IMR-90 (cell line): ENCODE results near the gene LPAR2. TPM values are rescaled to one million over a fixed set of nuclear protein-coding genes. Genes with fewer than 3 reads are reported as not detected.

Experiments used
- ATAC-seq: fragments of 200-7000 bp; cut with Tn5 transposase; 2 replicates; pipeline ENCODE4 v1.9.1; 2020; ENCODE audit warnings: low read depth, mild to moderate bottlenecking, moderate library complexity
- BruUV-seq: library from RNA; stranded (reverse); fragments of 400-500 nt; replicated peaks from 2 replicates; lab custom pipeline; 2021; lab: Mats Ljungman, UMichigan
- CTCF ChIA-PET: fragments of 300-600 bp; formaldehyde crosslinking; extraction: SDS; loops from one replicate; lab custom pipeline; 2021; ENCODE audit warnings: antibody characterized with exemption; lab: Yijun Ruan, JAX
- POLR2A ChIA-PET: fragments of 300-600 bp; sonication (Branson Sonifier 250); formaldehyde crosslinking; loops from one replicate; lab custom pipeline; 2022; ENCODE audit warnings: antibody characterized with exemption; ENCODE audit not compliant: unreplicated experiment; lab: Charles Lee
- DNase-seq: peaks from one replicate; pipeline ENCODE4 v3.0.0; 2013
- H2AFZ ChIP-seq: replicated peaks from 2 replicates; pipeline ENCODE3; 2013; ENCODE audit warnings: low read length, mild to moderate bottlenecking; ENCODE audit not compliant: poor library complexity
- H2AK5ac ChIP-seq: 2 replicates; pipeline ENCODE4 v1.6.1; 2013; ENCODE audit warnings: low read depth, low read length, inconsistent platforms
- H2AK9ac ChIP-seq: replicated peaks from 2 replicates; pipeline ENCODE3; 2013; ENCODE audit warnings: mild to moderate bottlenecking, low read depth, low read length, moderate library complexity; ENCODE audit not compliant: poor library complexity
- H2BK120ac ChIP-seq: 2 replicates; pipeline ENCODE4 v1.6.1; 2013; ENCODE audit warnings: low read depth, low read length, inconsistent platforms
- H2BK15ac ChIP-seq: 3 replicates; pipeline ENCODE4 v1.6.1; 2013; ENCODE audit warnings: low read depth, low read length, inconsistent platforms
- H2BK20ac ChIP-seq: 2 replicates; pipeline ENCODE4 v1.6.1; 2013; ENCODE audit warnings: low read depth, mild to moderate bottlenecking, inconsistent platforms, low read length, moderate library complexity
- H2BK5ac ChIP-seq: 2 replicates; pipeline ENCODE4 v1.6.1; 2013; ENCODE audit warnings: mild to moderate bottlenecking, low read depth, low read length, inconsistent platforms; ENCODE audit not compliant: poor library complexity, severe bottlenecking
- H3K14ac ChIP-seq: replicated peaks from 2 replicates; pipeline ENCODE4 v1.6.1; 2013; ENCODE audit warnings: low read depth, low read length, inconsistent platforms
- H3K18ac ChIP-seq: 2 replicates; pipeline ENCODE4 v1.6.1; 2013; ENCODE audit warnings: low read depth, low read length, control low read depth
- H3K23ac ChIP-seq: 2 replicates; pipeline ENCODE4 v1.6.1; 2013; ENCODE audit warnings: low read depth, low read length, inconsistent platforms
- H3K27ac ChIP-seq: 2 replicates; pipeline ENCODE4 v1.5.1; 2013; ENCODE audit warnings: mild to moderate bottlenecking, control low read depth, low read length; ENCODE audit not compliant: insufficient read depth
- H3K27me3 ChIP-seq: 2 replicates; pipeline ENCODE4 v1.6.1; 2013; ENCODE audit warnings: low read length; ENCODE audit not compliant: control insufficient read depth, insufficient read depth
- H3K36me3 ChIP-seq: 2 replicates; pipeline ENCODE4 v1.6.1; 2013; ENCODE audit warnings: low read length, mixed read lengths; ENCODE audit not compliant: control insufficient read depth, insufficient read depth
- H3K4ac ChIP-seq: 2 replicates; pipeline ENCODE4 v1.6.1; 2013; ENCODE audit warnings: low read depth, low read length, inconsistent platforms
- H3K4me1 ChIP-seq: 2 replicates; pipeline ENCODE4 v1.6.1; 2013; ENCODE audit warnings: low read length, mixed read lengths; ENCODE audit not compliant: control insufficient read depth, insufficient read depth
- H3K4me2 ChIP-seq: 2 replicates; pipeline ENCODE4 v1.6.1; 2013; ENCODE audit warnings: low read depth, mild to moderate bottlenecking, control low read depth, low read length, moderate library complexity
- H3K4me3 ChIP-seq: 2 replicates; pipeline ENCODE4 v1.5.1; 2013; ENCODE audit warnings: low read depth, mild to moderate bottlenecking, control low read depth, low read length, moderate library complexity; ENCODE audit not compliant: insufficient read depth
- H3K56ac ChIP-seq: 2 replicates; pipeline ENCODE4 v1.6.1; 2013; ENCODE audit warnings: low read length, inconsistent platforms; ENCODE audit not compliant: insufficient read depth; ENCODE audit errors: extremely low read depth
- H3K79me1 ChIP-seq, 2 experiments: 2 replicates each; pipeline ENCODE4 v1.6.1; 2013; ENCODE audit warnings: low read length in 2 of 2, inconsistent platforms in 1 of 2, low read depth in 1 of 2
- H3K9ac ChIP-seq: 2 replicates; pipeline ENCODE4 v1.6.1; 2013; ENCODE audit warnings: low read depth, low read length, control low read depth
- H3K9me1 ChIP-seq: 2 replicates; pipeline ENCODE4 v1.6.1; 2013; ENCODE audit warnings: low read length, inconsistent platforms; ENCODE audit not compliant: insufficient read depth
- H3K9me3 ChIP-seq: 2 replicates; pipeline ENCODE4 v1.6.1; 2013; ENCODE audit warnings: low read length; ENCODE audit not compliant: control insufficient read depth, insufficient read depth
- H4K20me1 ChIP-seq: 2 replicates; pipeline ENCODE4 v1.6.1; 2013; ENCODE audit warnings: low read length, inconsistent platforms; ENCODE audit not compliant: insufficient read depth
- H4K5ac ChIP-seq: 2 replicates; pipeline ENCODE4 v1.6.1; 2013; ENCODE audit warnings: mild to moderate bottlenecking, low read depth, low read length, control low read depth
- H4K8ac ChIP-seq, 2 experiments: 2 replicates each; pipeline ENCODE4 v1.6.1; 2013; ENCODE audit warnings: low read depth in 2 of 2, low read length in 2 of 2, control low read depth in 1 of 2, inconsistent platforms in 1 of 2
- H4K91ac ChIP-seq: 2 replicates; pipeline ENCODE4 v1.6.1; 2013; ENCODE audit warnings: low read depth, low read length, inconsistent platforms; ENCODE audit not compliant: insufficient read depth
- BHLHE40 ChIP-seq: fragments of 150-350 bp; IDR thresholded peaks from 2 replicates; pipeline ENCODE4 v1.6.1; 2016; ENCODE audit warnings: mild to moderate bottlenecking, low read depth, low read length
- CEBPB ChIP-seq: IDR thresholded peaks from 2 replicates; pipeline ENCODE4 v1.6.1; 2012; ENCODE audit warnings: low read depth, low read length, improper control_type of control experiment
- CHD1 ChIP-seq: IDR thresholded peaks from 2 replicates; pipeline ENCODE4 v1.6.1; 2012; ENCODE audit warnings: low read depth, low read length, improper control_type of control experiment
- CTCF ChIP-seq: conservative IDR thresholded peaks from 2 replicates; pipeline ENCODE4 v1.5.1; 2012; ENCODE audit warnings: mild to moderate bottlenecking, low read depth, low read length, improper control_type of control experiment
- ELK1 ChIP-seq: fragments of 150-350 bp; IDR thresholded peaks from 2 replicates; pipeline ENCODE4 v1.6.1; 2016; ENCODE audit warnings: low read depth, mild to moderate bottlenecking, low read length, moderate library complexity, borderline replicate concordance
- FOS ChIP-seq: fragments of 150-350 bp; IDR thresholded peaks from 2 replicates; pipeline ENCODE4 v1.6.1; 2016; ENCODE audit warnings: low read depth, low read length
- MAFK ChIP-seq: IDR thresholded peaks from 2 replicates; pipeline ENCODE4 v1.6.1; 2012; ENCODE audit warnings: low read depth, low read length, improper control_type of control experiment
- MAZ ChIP-seq: IDR thresholded peaks from 2 replicates; pipeline ENCODE4 v1.6.1; 2012; ENCODE audit warnings: low read depth, mild to moderate bottlenecking, low read length, improper control_type of control experiment, moderate library complexity, borderline replicate concordance
- MXI1 ChIP-seq: IDR thresholded peaks from 2 replicates; pipeline ENCODE4 v1.6.1; 2012; ENCODE audit warnings: low read depth, mild to moderate bottlenecking, low read length, moderate library complexity, borderline replicate concordance
- NFE2L2 ChIP-seq: fragments of 150-350 bp; IDR thresholded peaks from 2 replicates; pipeline ENCODE4 v1.6.1; 2016; ENCODE audit warnings: low read depth, mild to moderate bottlenecking, low read length
- RCOR1 ChIP-seq: IDR thresholded peaks from 2 replicates; pipeline ENCODE4 v1.6.1; 2012; ENCODE audit warnings: mild to moderate bottlenecking, low read length, improper control_type of control experiment; ENCODE audit not compliant: insufficient replicate concordance
- RFX5 ChIP-seq: IDR thresholded peaks from 2 replicates; pipeline ENCODE4 v1.8.0; 2012; ENCODE audit warnings: low read depth, mild to moderate bottlenecking, low read length, moderate library complexity
- SMC3 ChIP-seq: fragments of 150-350 bp; IDR thresholded peaks from 2 replicates; pipeline ENCODE4 v1.6.1; 2016; ENCODE audit warnings: low read depth, mild to moderate bottlenecking, antibody characterized with exemption, low read length, moderate library complexity
- USF2 ChIP-seq: fragments of 150-350 bp; IDR thresholded peaks from 2 replicates; pipeline ENCODE4 v1.6.1; 2017; ENCODE audit warnings: mild to moderate bottlenecking, antibody characterized with exemption, low read length, low read depth
- WGBS, 2 experiments: methylation state at CpG; one replicate each; pipeline versions ENCODE4 v1.1.5 to v1.1.7; 2013; ENCODE audit warnings: missing lambda C conversion rate in 2 of 2; ENCODE audit not compliant: insufficient read length in 1 of 2; ENCODE audit errors: extremely low coverage in 2 of 2; 5-methylcytosine and 5-hydroxymethylcytosine counted together
- dilution Hi-C: fragments of 300-500 bp; cut with HindIII; formaldehyde crosslinking; loops from one replicate; pipeline ENCODE4 v1.14.3; 2018; ENCODE audit warnings: low sequenced_read_pairs; ENCODE audit not compliant: unreplicated experiment
- in situ Hi-C: fragments of 300-500 bp; cut with MboI; formaldehyde crosslinking; loops from 3 replicates; pipeline ENCODE4 v1.14.3; 2019; ENCODE audit warnings: low sequenced_read_pairs, inconsistent platforms, mixed read lengths
- intact Hi-C: fragments of 100-400 bp; cut with micrococcal nuclease; formaldehyde crosslinking; loops from 2 replicates; pipeline ENCODE4 v1.10.0; 2022
- polyA plus RNA-seq, 3 experiments: library from polyadenylated mRNA; depleted of rRNA; stranded (reverse); fragments of >200 nt; gene quantifications; 2 replicates each; pipeline ENCODE4 v1.2.3, GENCODE V29; 2012; ENCODE audit warnings: low replicate concordance in 1 of 3
- total RNA-seq: library from RNA; depleted of rRNA; stranded (reverse); fragments of >200 nt; gene quantifications from 2 replicates; pipeline ENCODE4 v1.2.3, GENCODE V29; 2012

The LPAR2 gene
- total and polyA plus RNA-seq, 2 of the 4 experiments (the other 2 are of a cell fraction), result under 0.01 to 5.4 TPM

DNA sequence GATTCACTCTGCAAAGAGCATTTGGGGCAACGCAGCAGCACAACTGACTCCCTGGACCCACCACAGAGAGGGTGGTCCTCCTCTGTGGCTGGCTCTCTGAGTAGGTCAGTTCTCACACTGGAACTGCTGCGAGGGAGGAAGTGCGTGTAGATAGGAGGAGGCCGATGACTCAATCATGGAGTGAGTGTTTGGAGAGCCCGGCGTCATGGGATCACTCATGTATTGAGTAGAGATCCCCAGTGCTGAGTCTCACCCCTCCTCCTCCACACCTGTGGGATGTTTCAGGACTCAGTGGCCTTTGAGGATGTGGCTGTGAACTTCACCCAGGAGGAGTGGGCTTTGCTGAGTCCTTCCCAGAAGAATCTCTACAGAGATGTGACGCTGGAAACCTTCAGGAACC is 49.6 kb upstream of the LPAR2 start:
- intact Hi-C loops (no loop called here), in situ Hi-C loops (no loop called here), dilution Hi-C loops (no loop called here)
- Histone ChIP-seq H3K27me3 (no peaks in the 10 kb centered on the region), H3K27ac (no peak overlapping the region), H3K4me3 (no peak overlapping the region), H3K18ac (no peak overlapping the region), H2BK15ac (no peak overlapping the region), H3K9me1 (no peaks in the 10 kb centered on the region), H4K8ac (no peak overlapping the region), H2AK5ac (no peak overlapping the region), H3K36me3 (peaks cover 32% of the 10 kb centered on the region), H3K4me2 (no peak overlapping the region), H2BK5ac (no peak overlapping the region), H3K9ac (no peak overlapping the region), H3K14ac (no peak overlapping the region), H3K56ac (no peak overlapping the region), H4K5ac (no peak overlapping the region), H4K91ac (no peak overlapping the region), H3K4ac (no peak overlapping the region), H2BK20ac (no peak overlapping the region), H2AFZ (no peak overlapping the region), H4K20me1 (no peaks in the 10 kb centered on the region), H2BK120ac (no peak overlapping the region), H3K4me1 (no peaks in the 10 kb centered on the region), H3K79me1 (peaks cover 2 to 13% of the 10 kb centered on the region in 2 experiments; a peak in 2 of 4 replicates), H3K9me3 (peaks cover 34% of the 10 kb centered on the region), H2AK9ac (no peak overlapping the region), H3K23ac (no peak overlapping the region)
- ATAC-seq (no peak), DNase-seq (no peak)
- WGBS, 2 experiments, result 100% methylated on average over 1 of the region's 7 CpGs; no CpG with 5 or more reads in 1 of the 2 experiments
- ChIA-PET POLR2A (no interaction called here), CTCF (no interaction called here)
- TF ChIP-seq FOS (no peak), CTCF (no peak), CHD1 (no peak), USF2 (no peak), BHLHE40 (no peak), MAZ (no peak), SMC3 (no peak), MAFK (no peak), NFE2L2 (no peak), CEBPB (no peak), RCOR1 (no peak), ELK1 (no peak), MXI1 (no peak), RFX5 (no peak)
- BruUV-seq, result no TSS peak
